GM18868 (cell line): Measurements from ENCODE around the gene RELA.
A peak's percentile ranks its signal among the peaks of the same experiment; 100 is the strongest.
"Not testable (repeated sequence)": the region's sequence is repeated elsewhere in the genome, so short reads cannot be mapped to it uniquely, and the experiment has no call there.

Source experiments
- ATAC-seq: cut with Tn5 transposase; IDR thresholded peaks from one replicate; pipeline ENCODE4 v1.9.1; 2021; ENCODE audit warnings: mild to moderate bottlenecking, moderate library complexity; ENCODE audit not compliant: unreplicated experiment

Gene RELA

GRCh38 chr11:65672180-65672860 is 9.6 kb upstream of the RELA start:
- no peak for ATAC-seq

GRCh38 chr11:65663639-65664200 is 1.0 kb upstream of the RELA start:
- peak; percentile 24 for ATAC-seq

- ATAC-seq = peak; percentile 11
Measured at GRCh38 chr11:65662247-65662798, 393 bp downstream of the RELA start.

- ATAC-seq = no peak
Measured at GRCh38 chr11:65661599-65662246, 993 bp downstream of the RELA start.

- not testable (repeated sequence) for ATAC-seq
Measured at GRCh38 chr11:65660908-65661307, 1.8 kb downstream of the RELA start.

- no peak for ATAC-seq
Measured at GRCh38 chr11:65660038-65660437, 2.7 kb downstream of the RELA start.

- ATAC-seq = no peak
Measured at GRCh38 chr11:65658174-65659021, 4.3 kb downstream of the RELA start.

- ATAC-seq = no peak
Measured at GRCh38 chr11:65657426-65657825, 5.3 kb downstream of the RELA start.

- no peak for ATAC-seq
Measured at GRCh38 chr11:65655570-65656332, 7.0 kb downstream of the RELA start.

- no peak for ATAC-seq
Measured at GRCh38 chr11:65654375-65655349, 8.1 kb downstream of the RELA start.

- ATAC-seq = no peak
Measured at GRCh38 chr11:65653229-65654225, 9.2 kb downstream of the RELA start.

GRCh38 chr11:65652511-65653228 is 10.0 kb downstream of the RELA start:
- peak; percentile 75 for ATAC-seq

- no peak for ATAC-seq
Measured at GRCh38 chr11:65651589-65652510, 10.9 kb downstream of the RELA start.

GRCh38 chr11:65651339-65651588 is 11.5 kb downstream of the RELA start:
- no peak for ATAC-seq

GRCh38 chr11:65650547-65651338 is 12.0 kb downstream of the RELA start:
- no peak for ATAC-seq
